NOMO-1 treated with dmso at 0.1 percent for 144 hours (cell line): ENCODE results near the gene AFF3.

Experiments used
- DNase-seq: peaks from one replicate; lab custom pipeline; 2025; ENCODE audit not compliant: unreplicated experiment; lab: John Stamatoyannopoulos, UW

Gene AFF3

GRCh38 chr2:100045000-100045399 lies 97.4 kb downstream of the AFF3 start:
- DNase-seq = no peak

GRCh38 chr2:100043891-100044255 lies 98.5 kb downstream of the AFF3 start:
- DNase-seq = no peak

GRCh38 chr2:100043081-100043890 lies 99.1 kb downstream of the AFF3 start:
- no peak for DNase-seq

- DNase-seq = peak; percentile 21
Observed at GRCh38 chr2:100042562-100042961, 99.8 kb downstream of the AFF3 start.

- DNase-seq = no peak
Observed at GRCh38 chr2:100041946-100042345, 100.4 kb downstream of the AFF3 start.

- DNase-seq = no peak
Observed at GRCh38 chr2:100041385-100041784, 101.0 kb downstream of the AFF3 start.

- no peak for DNase-seq
Observed at GRCh38 chr2:100040906-100041305, 101.5 kb downstream of the AFF3 start.

- DNase-seq = peak; percentile 13
Observed at GRCh38 chr2:100039291-100039980, 103.0 kb downstream of the AFF3 start.

GRCh38 chr2:100038011-100038410 lies 104.4 kb downstream of the AFF3 start:
- DNase-seq = no peak

- no peak for DNase-seq
Observed at GRCh38 chr2:100036793-100037192, 105.6 kb downstream of the AFF3 start.

GRCh38 chr2:100036026-100036425 lies 106.4 kb downstream of the AFF3 start:
- DNase-seq = no peak

GRCh38 chr2:100034431-100034830 lies 108.0 kb downstream of the AFF3 start:
- DNase-seq = no peak

- no peak for DNase-seq
Observed at GRCh38 chr2:100033976-100034375, 108.4 kb downstream of the AFF3 start.

GRCh38 chr2:100031604-100032003 lies 110.8 kb downstream of the AFF3 start:
- no peak for DNase-seq

GRCh38 chr2:100029460-100029859 lies 112.9 kb downstream of the AFF3 start:
- no peak for DNase-seq

- no peak for DNase-seq
Observed at GRCh38 chr2:100021791-100022340, 120.5 kb downstream of the AFF3 start.

GRCh38 chr2:100019499-100019898 lies 122.9 kb downstream of the AFF3 start:
- no peak for DNase-seq

GRCh38 chr2:100018341-100019193 lies 123.8 kb downstream of the AFF3 start:
- no peak for DNase-seq

GRCh38 chr2:100017633-100018032 lies 124.8 kb downstream of the AFF3 start:
- DNase-seq = no peak

GRCh38 chr2:100016756-100017155 lies 125.6 kb downstream of the AFF3 start:
- DNase-seq = no peak

- no peak for DNase-seq
Observed at GRCh38 chr2:100015849-100016248, 126.5 kb downstream of the AFF3 start.
